NCI-H1436 (cell line): ENCODE data around the gene ISLR2.
"Not testable (repeated sequence)": the region's sequence is repeated elsewhere in the genome, so short reads cannot be mapped to it uniquely, and the experiment has no call there.

Source experiments
- DNase-seq: peaks from one replicate; lab custom pipeline; 2025; lab: John Stamatoyannopoulos, UW

Gene ISLR2, protein sequence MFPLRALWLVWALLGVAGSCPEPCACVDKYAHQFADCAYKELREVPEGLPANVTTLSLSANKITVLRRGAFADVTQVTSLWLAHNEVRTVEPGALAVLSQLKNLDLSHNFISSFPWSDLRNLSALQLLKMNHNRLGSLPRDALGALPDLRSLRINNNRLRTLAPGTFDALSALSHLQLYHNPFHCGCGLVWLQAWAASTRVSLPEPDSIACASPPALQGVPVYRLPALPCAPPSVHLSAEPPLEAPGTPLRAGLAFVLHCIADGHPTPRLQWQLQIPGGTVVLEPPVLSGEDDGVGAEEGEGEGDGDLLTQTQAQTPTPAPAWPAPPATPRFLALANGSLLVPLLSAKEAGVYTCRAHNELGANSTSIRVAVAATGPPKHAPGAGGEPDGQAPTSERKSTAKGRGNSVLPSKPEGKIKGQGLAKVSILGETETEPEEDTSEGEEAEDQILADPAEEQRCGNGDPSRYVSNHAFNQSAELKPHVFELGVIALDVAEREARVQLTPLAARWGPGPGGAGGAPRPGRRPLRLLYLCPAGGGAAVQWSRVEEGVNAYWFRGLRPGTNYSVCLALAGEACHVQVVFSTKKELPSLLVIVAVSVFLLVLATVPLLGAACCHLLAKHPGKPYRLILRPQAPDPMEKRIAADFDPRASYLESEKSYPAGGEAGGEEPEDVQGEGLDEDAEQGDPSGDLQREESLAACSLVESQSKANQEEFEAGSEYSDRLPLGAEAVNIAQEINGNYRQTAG

DNA sequence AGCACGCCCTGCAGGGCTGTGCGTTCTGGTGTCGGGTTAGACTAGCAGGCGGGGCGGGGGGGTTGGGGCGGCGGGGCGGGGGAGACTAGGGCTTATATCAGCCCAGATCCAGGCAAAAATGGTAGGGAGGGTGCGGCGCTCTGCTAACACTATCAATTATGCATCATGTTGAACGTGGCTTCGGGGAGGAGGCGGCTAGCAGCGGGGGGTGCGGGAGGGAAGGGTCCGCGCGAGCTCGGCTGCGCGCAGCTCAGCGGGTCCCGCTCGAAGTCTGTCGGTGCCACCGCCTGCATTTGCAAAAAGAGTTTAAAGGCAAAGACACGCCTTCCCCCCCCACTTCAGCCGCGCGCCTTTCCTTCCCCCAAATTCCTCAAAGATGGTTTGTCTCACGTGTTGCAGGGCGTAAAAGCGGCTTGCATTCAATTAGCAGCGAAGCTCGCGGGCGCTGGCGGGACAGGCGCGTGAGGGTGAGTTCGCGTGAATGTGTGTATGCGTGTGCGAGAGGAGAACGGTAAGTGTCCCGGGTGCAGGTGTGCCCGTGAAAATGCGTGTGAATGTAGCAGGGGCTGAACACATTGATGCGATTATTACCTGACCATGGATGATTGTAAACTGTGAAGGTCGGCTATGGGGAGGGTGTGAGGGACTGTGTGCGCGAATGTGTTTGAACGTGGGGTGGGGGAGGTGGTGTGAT lies at the start of gene ISLR2:
Gene ISLR2, plus strand, starts transcription at position 432 of the 694 bp plus-strand sequence. CDS start 2,169 bp downstream, outside the sequence.
- peak; percentile 13 for DNase-seq

GRCh38 chr15:74082450-74082849 lies 47.9 kb upstream of the ISLR2 start, which contains the start of gene GOLGA6A:
Gene GOLGA6A (minus strand): TSS chr15:74082550. CDS start chr15:74082509, 41 bp downstream.
- DNase-seq = not testable (repeated sequence)

DNA sequence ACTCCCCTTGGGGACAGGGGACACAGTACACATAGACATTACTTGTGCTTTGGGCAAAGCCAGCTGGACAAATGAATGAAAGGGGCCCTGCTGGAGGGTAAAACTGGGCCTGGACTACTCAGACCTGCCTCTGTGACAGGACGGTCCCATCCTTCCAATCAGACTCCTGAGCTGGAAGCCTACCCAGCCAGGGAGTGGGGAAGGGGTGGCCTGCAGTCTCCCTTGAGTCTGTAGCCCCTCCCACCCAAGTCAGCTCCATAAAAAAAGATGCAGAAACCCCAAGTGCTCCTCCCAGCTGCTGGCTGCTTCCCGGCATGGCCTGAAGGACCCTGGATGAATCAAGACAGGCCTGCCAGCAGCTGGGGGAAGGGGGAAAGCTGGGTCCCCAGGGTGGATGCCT lies 35.8 kb upstream of the ISLR2 start:
- not testable (repeated sequence) for DNase-seq

DNA sequence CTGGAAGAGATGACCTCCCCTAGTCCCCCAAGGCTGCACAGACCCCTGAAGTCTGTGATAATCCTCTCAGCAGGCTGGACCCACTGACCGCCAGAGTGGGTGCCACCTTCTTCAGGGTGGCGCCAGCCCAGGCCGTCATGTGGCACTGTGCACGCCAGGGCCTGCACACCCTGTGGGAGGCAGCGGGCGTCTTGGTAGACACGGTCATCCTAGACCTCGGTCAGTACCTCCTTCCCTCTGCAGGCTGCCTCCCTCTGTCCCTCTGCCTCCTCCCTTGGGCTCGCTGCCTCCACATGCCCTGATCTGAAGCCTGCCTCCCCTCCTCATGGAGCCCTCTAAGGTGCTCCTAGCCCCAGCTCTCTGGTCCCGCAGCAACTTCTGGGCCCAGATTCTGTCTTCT lies 34.8 kb upstream of the ISLR2 start:
- not testable (repeated sequence) for DNase-seq

DNA sequence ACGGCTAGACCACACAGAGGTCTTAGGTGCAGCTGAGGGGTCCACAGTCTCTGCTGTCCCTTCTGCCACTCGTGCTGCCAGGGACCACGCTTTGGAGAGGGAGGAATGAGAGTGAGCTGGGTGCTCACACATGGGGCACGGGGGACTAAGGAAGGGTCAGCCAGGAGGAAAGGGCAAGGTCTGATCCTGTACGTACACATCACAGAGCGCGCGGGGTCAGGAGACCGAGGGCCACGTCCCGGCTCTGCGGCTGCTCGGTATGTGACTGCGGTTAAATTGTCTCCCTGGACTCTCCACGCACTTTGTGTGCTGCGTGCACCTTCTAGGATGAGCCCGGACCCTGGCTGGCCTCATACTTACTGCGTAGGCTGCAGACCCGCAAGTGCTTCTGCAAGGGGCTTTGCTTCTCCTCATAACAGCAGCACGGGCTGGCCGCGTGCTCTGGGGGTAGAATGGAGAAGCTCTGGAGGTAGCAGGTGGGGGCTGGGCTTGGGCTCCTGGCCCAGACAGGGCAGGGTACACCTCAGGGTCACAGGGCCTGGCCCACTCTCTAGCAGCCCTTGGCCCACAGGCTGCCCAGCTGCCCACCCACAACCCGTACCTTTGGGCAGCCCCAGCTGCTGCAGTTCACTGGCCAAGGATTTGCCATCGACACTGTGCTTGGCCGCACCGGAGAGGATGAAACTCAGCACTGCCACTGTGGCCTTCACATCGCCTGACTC lies 33.5 kb upstream of the ISLR2 start:
- DNase-seq = not testable (repeated sequence)

DNA sequence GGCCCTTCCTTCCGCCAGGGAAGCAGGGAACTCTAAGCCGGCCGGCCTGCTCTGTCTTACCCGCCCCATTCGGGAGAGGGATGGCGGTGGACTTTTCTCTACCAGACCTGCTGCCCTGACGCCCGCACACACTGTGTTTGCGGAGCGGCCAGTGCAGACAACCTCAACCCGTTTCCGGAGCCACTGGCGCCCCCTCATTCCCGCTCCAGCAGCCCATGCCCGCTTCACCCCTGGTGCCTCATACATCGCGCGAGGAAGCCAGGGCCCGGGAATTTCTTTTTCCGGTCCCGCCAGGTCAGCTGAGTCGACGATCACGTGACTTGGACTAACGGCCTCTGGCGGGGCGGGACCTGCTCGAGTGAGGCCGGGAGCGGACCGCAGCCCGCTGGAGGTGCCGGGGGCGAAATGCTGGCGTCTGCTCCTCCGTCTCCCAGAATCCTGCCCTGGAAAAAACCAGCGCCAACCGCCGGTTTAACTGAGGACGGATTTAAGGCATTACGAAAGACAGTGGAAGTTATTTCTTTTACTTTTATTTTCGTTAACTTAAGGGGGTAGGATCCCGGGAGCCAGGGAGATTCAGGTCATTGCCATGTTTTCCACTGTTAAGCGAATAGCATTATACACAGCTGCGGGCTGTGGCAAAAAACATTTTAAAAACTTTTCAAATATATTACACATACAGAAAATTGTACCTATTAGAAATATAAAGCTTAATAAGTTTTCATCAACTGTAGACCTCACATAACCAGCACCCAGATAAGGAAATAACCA lies 30.2 kb upstream of the ISLR2 start:
- not testable (repeated sequence) for DNase-seq

DNA sequence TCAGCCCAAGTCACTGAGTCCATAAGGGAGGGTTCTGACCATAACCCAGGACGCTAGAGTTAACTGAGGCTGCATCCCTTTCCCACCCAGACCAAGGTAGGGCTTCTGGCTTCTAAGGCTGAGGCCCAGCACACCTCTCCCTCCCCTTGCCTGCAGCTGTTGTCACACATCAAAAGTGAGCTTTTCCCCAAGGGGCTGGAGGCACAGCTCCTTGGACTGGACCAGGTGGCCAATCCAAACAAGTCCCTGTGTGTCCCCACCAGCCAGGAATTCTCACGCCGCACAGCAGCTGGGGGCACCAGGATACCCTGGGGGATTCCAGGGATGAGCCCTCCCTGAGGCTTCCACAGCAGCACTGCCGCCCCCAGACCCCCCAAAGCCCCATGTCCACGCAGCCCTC lies 22.3 kb upstream of the ISLR2 start:
- no peak for DNase-seq

DNA sequence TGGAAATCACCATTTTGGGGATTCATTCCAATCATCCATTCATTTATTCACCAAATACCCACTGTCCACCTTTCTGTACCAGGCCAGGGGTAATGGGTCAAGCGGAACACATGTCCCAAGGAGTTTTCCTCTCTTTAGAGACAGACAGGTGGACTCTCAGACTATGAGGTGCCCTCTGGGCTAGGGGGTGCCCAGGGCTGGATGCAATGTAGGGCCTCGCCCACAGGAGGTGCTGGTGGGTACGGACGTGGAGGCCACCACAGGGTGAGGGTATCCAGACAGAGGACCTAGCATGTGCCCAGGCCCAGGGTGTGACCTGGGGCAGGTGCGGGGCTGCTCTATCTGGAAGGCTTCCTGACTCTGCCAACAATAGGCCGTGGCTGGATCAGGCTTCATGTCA lies 21.8 kb upstream of the ISLR2 start:
- not testable (repeated sequence) for DNase-seq

- no peak for DNase-seq
Observed at GRCh38 chr15:74109713-74110112, 20.7 kb upstream of the ISLR2 start.

DNA sequence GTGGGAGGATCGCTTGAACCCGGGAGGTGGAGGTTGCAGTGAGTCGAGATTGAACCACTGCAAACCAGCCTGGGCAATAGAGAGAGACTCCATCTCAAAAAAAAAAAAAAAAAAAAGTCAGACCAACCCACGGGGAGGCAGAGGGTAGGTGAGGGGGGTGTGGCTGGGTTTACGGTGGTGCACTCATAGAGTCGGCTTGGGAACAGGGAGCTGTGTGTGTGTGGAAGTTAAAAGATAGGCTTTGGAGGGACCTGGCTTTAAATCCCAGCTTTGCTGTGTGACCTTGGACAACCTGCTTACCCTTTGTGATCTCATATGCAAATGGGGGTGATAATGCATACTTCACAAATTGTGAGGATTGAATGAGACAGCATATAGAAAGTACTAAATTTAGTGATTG lies 10.0 kb upstream of the ISLR2 start:
- DNase-seq = no peak

DNA sequence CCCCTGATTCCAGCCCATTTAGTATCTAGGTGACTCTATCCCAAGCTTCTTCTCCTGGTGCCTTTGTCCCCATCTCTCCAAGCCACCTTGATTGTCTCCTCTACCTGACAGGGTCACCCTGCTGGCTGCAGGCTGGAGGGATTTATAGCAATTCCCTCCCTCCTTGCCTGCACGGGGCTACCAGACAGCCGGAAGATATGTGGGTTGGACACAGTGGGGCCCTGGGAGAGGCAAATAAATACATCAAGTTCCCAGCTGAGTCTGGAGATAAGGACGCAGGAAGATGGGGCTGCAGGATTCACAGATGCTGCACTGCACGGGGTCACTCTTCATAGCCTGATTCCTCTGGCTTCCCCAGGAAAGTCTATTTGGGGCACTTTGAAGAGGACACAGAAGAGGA lies 9.3 kb upstream of the ISLR2 start:
- no peak for DNase-seq

GRCh38 chr15:74121858-74122257 lies 8.5 kb upstream of the ISLR2 start:
- no peak for DNase-seq

DNA sequence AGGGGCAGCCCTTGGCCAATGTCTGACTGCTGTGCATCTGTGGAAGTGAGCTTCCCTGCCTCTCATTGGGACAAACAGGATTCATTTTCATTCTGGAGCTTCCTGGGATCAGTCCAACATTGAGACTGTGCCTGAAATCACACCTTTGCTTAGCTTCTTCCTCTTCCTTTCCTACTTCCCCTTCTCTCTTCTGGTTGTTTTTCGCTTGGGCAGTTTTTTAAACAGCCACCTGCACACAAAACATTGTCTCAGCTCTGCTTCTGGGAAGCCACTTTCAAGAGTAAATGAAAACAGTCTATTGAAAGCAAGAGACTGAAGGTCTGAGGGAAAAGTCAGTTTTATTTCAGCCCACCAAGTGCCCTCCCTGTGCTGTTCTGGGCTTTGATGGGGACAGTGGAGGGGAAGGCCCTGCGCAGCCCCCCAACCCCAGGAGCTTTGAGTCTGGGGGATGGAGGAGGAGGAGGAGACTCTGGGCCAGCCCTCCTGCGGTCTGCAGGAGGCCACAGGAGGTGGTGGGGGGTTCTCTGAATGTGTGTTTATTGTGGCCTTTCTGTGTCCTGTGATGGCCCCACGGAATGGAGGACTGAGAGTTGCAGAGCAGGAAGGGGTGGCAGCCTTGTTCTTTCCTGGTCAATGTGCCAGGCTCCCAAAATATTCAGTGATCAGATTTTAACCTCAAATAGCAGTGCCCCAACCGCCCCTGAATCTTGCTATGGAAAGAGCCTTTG lies 7.8 kb upstream of the ISLR2 start:
- DNase-seq = no peak

DNA sequence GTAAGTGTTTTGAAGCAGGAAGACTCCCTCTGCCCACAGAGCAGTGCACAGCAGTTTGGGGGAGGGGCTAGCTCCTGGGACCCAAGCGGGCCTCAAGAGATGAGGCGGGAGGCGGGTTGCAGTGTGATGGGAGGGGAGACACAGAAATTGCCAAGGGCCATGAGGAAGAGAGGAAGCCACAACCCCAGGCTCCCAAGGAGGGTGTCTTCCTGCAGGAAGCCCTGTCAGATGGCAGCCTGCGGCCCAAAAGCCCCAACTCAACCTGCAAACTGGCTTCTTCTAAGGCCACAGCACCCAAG lies 7.3 kb upstream of the ISLR2 start:
- peak; percentile 49 for DNase-seq

DNA sequence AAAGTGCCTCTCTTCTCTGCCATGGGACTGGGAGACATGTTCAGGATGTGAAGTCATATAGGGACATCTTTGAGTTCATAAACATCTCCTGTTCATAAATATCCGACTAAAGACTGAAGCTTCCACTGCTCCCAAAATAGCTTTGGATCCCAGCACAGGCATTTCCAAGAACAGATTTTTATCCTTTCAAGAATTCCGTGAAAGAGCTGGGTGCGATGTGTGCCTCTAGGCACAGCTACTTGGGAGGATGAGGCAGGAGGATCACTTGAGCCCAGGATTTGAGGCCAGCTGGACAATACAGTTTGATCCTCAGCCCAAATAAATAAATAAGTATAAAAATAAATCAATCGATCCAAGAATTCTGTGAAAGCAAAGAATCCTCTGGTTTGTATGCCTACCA lies 6.7 kb upstream of the ISLR2 start:
- DNase-seq = no peak

GRCh38 chr15:74124196-74124595 lies 6.2 kb upstream of the ISLR2 start:
- no peak for DNase-seq

GRCh38 chr15:74124759-74125158 lies 5.6 kb upstream of the ISLR2 start:
- no peak for DNase-seq

- peak; percentile 88 for DNase-seq
Observed at GRCh38 chr15:74127255-74127953, 3.0 kb upstream of the ISLR2 start.

DNA sequence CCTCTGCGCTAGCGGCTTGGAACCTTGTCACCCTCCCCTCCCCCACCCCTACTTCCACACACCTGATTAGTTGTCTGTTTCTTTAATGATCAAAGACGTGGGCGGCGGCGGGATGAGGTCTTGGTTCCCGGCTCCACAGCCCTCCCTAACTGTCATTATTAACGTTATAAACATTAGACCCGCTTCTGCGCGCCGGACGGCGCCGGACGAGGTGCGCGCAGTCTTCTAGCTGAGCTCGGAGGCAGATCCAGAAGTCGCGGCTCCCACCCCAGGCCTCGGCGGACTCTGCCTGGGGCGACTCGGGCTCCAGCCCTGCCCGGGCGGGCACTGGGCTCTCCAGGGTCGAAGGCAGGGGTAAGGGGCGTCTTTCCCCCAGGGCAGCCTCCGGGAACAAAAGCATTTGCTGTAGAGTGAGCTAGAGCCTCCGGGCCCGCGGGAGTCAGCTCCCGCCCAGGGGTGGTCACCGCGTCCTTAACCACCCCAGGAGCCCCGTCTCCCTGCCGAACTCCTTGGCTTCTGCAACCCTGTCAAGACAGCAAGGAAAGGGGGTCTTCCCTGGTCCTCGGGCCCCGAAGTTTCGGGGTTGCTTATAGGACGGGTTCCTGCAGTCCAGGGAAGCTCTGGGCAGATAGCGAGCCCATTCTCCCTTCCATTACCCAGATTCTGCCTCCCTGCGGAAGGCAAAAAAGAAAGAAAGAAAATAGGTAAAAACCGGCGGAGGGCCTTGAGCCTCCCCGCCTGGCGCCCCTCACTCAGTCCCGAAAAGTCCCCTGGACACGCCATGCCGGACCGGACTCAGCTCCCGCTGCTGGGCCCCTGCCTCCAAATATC lies 2.2 kb upstream of the ISLR2 start:
- DNase-seq = no peak
